AML-193 (cell line): ENCODE results near the gene C6orf62.
"Not testable (repeated sequence)": the region's sequence is repeated elsewhere in the genome, so short reads cannot be mapped to it uniquely, and the experiment has no call there.

ENCODE experiments used
- DNase-seq, 2 experiments: peaks; one replicate each; lab custom pipeline; 2025; lab: John Stamatoyannopoulos, UW

C6orf62 gene

GRCh38 chr6:24743265-24743943, 24.4 kb upstream of the C6orf62 start:
- DNase-seq, result peak; percentile 90

- no peak for DNase-seq
Measured at GRCh38 chr6:24742216-24742738, 23.3 kb upstream of the C6orf62 start.

GRCh38 chr6:24740861-24741260, 21.9 kb upstream of the C6orf62 start:
- DNase-seq, result no peak

- DNase-seq, result no peak
Measured at GRCh38 chr6:24738741-24739140, 19.8 kb upstream of the C6orf62 start.

- not testable (repeated sequence) for DNase-seq
Measured at GRCh38 chr6:24734710-24735109, 15.8 kb upstream of the C6orf62 start.

GRCh38 chr6:24734166-24734565, 15.2 kb upstream of the C6orf62 start:
- no peak for DNase-seq

GRCh38 chr6:24731456-24732134, 12.6 kb upstream of the C6orf62 start:
- not testable (repeated sequence) for DNase-seq

GRCh38 chr6:24730653-24731052, 11.7 kb upstream of the C6orf62 start:
- DNase-seq, result not testable (repeated sequence)

GRCh38 chr6:24723270-24723669, 4.3 kb upstream of the C6orf62 start:
- no peak for DNase-seq

GRCh38 chr6:24721461-24722215, 2.7 kb upstream of the C6orf62 start:
- DNase-seq, result peak in 1 of 2 experiments; percentile 95

- peak; percentile 99 to 100 for DNase-seq
Measured at GRCh38 chr6:24720604-24721460, 1.9 kb upstream of the C6orf62 start.

GRCh38 chr6:24720131-24720603, 1.2 kb upstream of the C6orf62 start:
- DNase-seq, result peak; percentile 31 to 51

GRCh38 chr6:24718449-24719124, 367 bp downstream of the C6orf62 start:
- DNase-seq, result no peak

GRCh38 chr6:24716602-24717148, 2.3 kb downstream of the C6orf62 start:
- not testable (repeated sequence) for DNase-seq

GRCh38 chr6:24710519-24711303, 8.2 kb downstream of the C6orf62 start:
- no peak for DNase-seq

GRCh38 chr6:24709014-24709711, 9.8 kb downstream of the C6orf62 start:
- no peak for DNase-seq

- no peak for DNase-seq
Measured at GRCh38 chr6:24708612-24709011, 10.3 kb downstream of the C6orf62 start.

GRCh38 chr6:24704468-24704867, 14.5 kb downstream of the C6orf62 start:
- no peak for DNase-seq

- no peak for DNase-seq
Measured at GRCh38 chr6:24702720-24703282, 16.2 kb downstream of the C6orf62 start.
